ENCODE data around the gene ZBTB7C.

The ZBTB7C gene

DNA sequence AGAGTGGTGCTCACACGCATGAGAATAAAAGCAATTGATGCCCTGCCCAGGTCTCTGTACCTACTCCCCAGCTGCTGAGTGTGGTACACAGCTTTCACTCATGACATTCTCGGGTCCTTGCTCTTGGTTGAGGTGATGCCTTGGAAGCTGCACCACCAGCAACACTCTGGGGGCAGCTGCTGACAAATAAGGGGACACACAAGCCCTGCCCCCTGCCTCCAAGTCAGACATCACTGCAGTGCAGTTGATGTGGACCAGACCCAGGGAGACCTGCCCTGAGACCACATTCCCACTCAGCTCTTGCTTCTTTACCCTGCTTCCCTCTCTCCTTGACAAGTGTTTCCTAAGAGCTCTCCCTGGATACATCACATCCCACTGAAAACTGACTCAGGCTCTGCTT lies 225.6 kb downstream of the ZBTB7C start:
- H3K4me1 Mint-ChIP-seq, result no peaks in the 10 kb centered on the region
- peaks cover 33% of the 10 kb centered on the region for H3K27me3 Mint-ChIP-seq
- CTCF ChIA-PET, result no interaction called here

DNA sequence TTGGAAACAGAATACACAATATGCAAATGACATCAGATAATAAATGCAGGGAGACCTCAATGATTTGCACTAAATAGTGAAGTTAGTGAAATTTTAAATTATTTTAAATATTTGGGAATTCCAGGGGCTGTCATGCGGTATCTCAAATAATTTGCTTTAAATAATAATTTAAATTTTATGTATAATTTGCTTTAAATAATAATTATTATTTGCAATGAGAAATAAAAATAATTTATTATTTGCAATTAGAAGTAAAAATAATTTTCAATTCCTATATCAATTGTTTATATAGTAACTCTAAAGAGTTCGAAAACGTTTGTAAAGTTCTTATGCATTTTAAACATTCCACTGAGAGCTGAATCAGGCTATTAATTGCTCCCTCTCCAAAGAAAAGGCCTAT lies 226.4 kb downstream of the ZBTB7C start:
- no peak for DNase-seq
- CTCF ChIA-PET, result no interaction called here
- Mint-ChIP-seq H3K36me3 (no peaks in the 10 kb centered on the region), H3K4me3 (no peak overlapping the region), H3K4me1 (no peaks in the 10 kb centered on the region), H3K27me3 (peaks cover 38% of the 10 kb centered on the region), H3K27ac (no peak overlapping the region), H3K9me3 (no peaks in the 10 kb centered on the region)

More for the DNA sequence above, 225.6 kb downstream of the ZBTB7C start:
- Mint-ChIP-seq H3K27ac (no peak overlapping the region), H3K9me3 (no peaks in the 10 kb centered on the region), H3K4me3 (no peak overlapping the region), H3K36me3 (no peaks in the 10 kb centered on the region)
- DNase-seq, result no peak

DNA sequence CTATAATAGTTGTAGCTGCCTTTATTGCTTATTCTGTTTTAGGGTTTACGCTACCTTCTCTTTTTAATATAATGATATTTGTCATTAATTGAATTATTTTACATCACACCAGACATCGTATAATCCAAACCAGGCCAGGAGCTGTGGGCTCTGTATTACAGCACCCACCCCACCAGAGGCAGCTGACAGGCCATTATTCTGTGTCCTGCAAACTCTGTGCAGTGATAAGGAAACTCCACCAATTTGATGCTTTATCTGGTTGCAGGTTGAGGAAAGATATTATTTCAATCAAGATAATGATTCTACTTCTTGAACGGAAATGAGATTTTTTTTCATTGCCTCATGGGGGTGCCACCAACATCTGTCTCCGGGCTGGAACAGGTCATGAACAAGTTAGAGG lies 227.3 kb downstream of the ZBTB7C start:
- peaks cover 47% of the 10 kb centered on the region for H3K27me3 Mint-ChIP-seq
- H3K36me3 Mint-ChIP-seq, result no peaks in the 10 kb centered on the region
- no peak for DNase-seq
- H3K9me3 Mint-ChIP-seq, result no peaks in the 10 kb centered on the region
- no peaks in the 10 kb centered on the region for H3K4me1 Mint-ChIP-seq
- H3K27ac Mint-ChIP-seq, result no peak overlapping the region
- H3K4me3 Mint-ChIP-seq, result no peak overlapping the region
- CTCF ChIA-PET, result interaction anchor here (0.7 kb wide), 1 partner anchor 9 kb away, joined by 3 read pairs; no protein-coding TSS in a partner anchor

DNA sequence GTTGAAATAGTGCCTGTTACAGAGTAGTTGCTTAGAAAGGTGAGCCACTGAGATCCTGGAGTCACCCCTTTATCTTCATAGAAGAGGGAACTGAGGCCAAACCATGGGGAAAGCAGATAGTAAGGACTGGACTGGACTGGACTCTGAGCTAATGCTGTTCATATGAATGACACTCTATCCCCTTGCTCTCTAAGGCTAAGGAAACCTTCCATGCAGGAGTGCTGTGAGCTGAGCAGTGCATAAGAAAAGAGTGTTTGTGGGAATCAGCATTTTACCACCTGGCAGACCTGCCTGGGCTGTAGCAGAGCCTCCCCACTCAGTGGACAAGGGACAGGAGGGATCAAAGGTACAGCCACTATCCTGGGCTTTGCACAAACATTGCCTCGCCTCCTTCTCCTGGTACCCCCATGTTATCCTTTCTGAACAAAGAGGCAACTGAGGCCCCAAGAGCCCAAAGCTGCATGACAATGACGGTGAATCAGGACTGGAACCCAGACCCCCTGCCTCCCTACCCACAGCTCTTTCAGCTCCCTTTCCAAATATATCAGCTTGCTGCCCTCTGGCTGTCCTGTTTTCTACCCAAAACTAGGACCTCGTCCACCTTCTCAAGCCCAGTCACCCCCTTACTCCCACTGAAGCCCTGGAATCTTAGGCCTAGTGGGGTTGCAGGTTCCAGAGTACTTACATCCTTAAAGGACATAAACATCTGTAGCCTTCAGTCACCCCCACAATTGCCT lies 227.9 kb downstream of the ZBTB7C start:
- Mint-ChIP-seq H3K27me3 (peaks cover 49% of the 10 kb centered on the region), H3K4me3 (no peak overlapping the region), H3K27ac (no peak overlapping the region), H3K36me3 (no peaks in the 10 kb centered on the region), H3K4me1 (no peaks in the 10 kb centered on the region), H3K9me3 (no peaks in the 10 kb centered on the region)
- no peak for DNase-seq
- CTCF ChIA-PET, result interaction anchor here (0.7 kb wide), 1 partner anchor 8 kb away, joined by 3 read pairs; no protein-coding TSS in a partner anchor

DNA sequence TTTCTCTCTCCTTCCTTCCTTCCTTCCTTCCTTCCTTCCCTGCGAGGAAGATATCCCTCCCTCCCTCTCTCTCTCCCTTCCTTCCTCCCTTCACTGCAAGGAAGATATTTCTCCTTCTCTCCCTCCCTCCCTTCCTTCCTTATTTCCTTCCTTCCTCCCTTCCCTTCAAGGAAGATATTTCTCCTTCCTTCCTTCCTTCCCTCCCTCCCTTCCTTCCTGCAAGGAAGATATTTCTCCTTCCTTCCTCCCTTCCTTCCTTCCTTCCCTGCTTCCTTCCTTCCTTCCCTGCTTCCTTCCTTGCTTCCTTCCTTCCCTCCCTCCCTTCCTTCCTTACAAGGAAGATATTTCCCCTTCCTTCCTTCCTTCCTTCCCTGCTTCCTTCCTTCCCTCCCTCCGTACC lies 229.5 kb downstream of the ZBTB7C start:
- peaks cover 44% of the 10 kb centered on the region for H3K27me3 Mint-ChIP-seq
- DNase-seq, result no peak
- no peak overlapping the region for H3K4me3 Mint-ChIP-seq
- no peaks in the 10 kb centered on the region for H3K9me3 Mint-ChIP-seq
- CTCF ChIA-PET, result no interaction called here
- H3K27ac Mint-ChIP-seq, result no peak overlapping the region
- H3K36me3 Mint-ChIP-seq, result no peaks in the 10 kb centered on the region
- H3K4me1 Mint-ChIP-seq, result no peaks in the 10 kb centered on the region

DNA sequence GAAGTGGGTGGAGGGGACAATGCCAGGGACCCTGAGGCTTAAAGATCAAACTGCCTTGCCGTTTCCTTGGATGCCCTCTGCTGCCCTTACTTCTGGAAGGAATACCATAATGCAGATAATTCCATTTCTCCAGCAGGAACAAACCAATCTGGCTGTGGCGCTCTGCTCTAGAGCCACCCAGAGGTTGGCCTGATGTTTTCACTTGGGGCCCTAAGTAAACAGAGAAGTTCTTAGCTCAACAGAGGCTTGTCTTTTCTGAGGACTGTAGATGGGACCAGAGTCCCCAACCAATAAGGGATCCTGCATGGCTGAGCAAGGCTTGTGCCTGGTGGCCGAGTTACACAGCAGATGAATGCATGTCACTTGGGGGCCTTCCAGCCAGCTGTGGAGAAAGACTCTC lies 230.2 kb downstream of the ZBTB7C start:
- Mint-ChIP-seq H3K27ac (peak overlapping the region; percentile 24), H3K27me3 (peaks cover 42% of the 10 kb centered on the region), H3K36me3 (no peaks in the 10 kb centered on the region), H3K4me3 (no peak overlapping the region), H3K4me1 (no peaks in the 10 kb centered on the region), H3K9me3 (no peaks in the 10 kb centered on the region)
- CTCF ChIA-PET, result no interaction called here
- no peak for DNase-seq

DNA sequence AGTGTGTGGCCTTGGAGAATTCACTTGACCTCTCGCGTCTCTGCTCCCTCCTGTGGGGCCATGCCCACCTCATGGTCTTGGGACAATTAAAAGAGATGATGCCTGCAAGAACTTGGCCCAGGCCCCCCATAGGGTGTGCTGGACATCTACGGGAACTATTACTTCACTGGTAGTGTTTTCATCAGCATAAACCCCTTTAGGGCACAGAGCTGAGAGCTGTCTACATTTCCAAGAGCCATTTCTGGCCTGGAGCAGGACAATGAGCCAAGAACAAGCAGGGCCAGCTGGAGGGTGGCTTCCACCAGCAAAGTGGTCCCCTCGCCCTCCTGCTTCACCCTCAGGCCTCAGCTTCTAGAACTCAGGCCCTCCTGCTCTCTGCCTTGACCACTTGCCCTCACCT lies 232.3 kb downstream of the ZBTB7C start:
- Mint-ChIP-seq H3K27me3 (peaks cover 48% of the 10 kb centered on the region), H3K9me3 (no peaks in the 10 kb centered on the region), H3K36me3 (no peaks in the 10 kb centered on the region), H3K4me3 (no peak overlapping the region), H3K4me1 (no peaks in the 10 kb centered on the region), H3K27ac (no peak overlapping the region)
- CTCF ChIA-PET, result no interaction called here
- DNase-seq, result no peak

DNA sequence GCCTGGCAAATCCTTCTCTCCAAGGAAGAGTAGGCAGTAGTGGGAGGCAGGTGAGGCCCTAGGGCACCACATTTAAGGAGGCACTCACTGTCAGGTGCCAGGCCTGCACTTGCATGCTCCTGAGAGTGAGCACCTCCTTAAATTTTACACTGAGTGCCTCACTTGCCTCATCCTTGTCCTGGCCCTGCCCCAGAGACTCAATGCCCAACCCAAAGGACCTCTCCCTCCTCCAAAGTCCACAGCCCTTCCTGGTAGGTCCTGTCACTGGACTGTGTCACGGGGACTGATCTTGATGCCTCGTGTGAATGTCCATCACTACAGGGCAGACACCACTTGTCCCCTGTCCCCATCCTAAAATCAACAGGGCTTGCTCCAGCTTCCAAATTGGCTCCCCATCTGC lies 235.6 kb downstream of the ZBTB7C start:
- CTCF ChIA-PET, result no interaction called here
- no peaks in the 10 kb centered on the region for H3K4me1 Mint-ChIP-seq
- H3K4me3 Mint-ChIP-seq, result no peak overlapping the region
- H3K36me3 Mint-ChIP-seq, result no peaks in the 10 kb centered on the region
- no peak overlapping the region for H3K27ac Mint-ChIP-seq
- peaks cover 58% of the 10 kb centered on the region for H3K27me3 Mint-ChIP-seq
- DNase-seq, result no peak
- H3K9me3 Mint-ChIP-seq, result no peaks in the 10 kb centered on the region

DNA sequence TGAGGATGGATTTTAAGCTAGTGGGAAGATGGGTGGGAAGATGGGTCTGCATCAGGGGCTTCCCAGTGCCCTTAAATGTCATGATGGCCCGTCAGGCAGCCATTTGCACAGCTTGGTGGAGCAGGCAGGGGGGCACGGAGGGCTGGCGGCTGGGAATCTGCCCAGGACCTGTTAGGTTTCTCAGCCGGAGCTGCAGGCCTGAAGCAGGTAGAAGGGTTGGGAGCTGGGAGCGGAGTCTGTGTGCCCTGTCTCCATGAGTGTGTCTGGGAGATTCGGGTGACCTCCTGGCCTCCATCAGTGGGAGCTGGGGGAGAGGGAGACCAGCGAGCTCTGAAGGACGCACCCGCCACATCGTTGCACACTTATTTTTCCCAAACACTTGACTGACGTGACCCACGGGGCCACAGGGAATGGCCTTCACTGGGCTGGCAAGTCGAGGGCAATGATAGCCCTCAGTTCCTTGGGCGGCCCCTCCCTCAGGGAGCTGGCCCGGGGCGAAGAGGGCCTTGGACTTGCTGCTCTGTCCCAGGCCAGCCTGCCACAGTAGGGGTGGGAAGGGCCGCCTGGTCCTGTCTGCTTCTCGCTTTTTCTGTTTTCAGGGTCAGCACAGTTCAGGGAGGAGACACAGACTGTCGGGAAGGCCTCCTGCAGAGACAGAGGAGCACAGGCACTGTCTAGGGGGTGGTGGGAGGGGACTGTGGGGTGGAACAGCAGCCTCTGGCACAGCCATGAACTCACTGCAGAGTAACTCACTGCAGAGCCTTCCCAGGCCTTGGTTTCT lies 236.8 kb downstream of the ZBTB7C start:
- no peak overlapping the region for H3K27ac Mint-ChIP-seq
- DNase-seq, result no peak
- no peaks in the 10 kb centered on the region for H3K9me3 Mint-ChIP-seq
- H3K36me3 Mint-ChIP-seq, result no peaks in the 10 kb centered on the region
- H3K4me1 Mint-ChIP-seq, result peaks cover 4% of the 10 kb centered on the region
- CTCF ChIA-PET, result interaction anchor here (1.0 to 1.1 kb wide), 2 partner anchors 9 to 273 kb away, joined by 3 read pairs; no protein-coding TSS in a partner anchor
- H3K27me3 Mint-ChIP-seq, result peaks cover 56% of the 10 kb centered on the region
- no peak overlapping the region for H3K4me3 Mint-ChIP-seq

DNA sequence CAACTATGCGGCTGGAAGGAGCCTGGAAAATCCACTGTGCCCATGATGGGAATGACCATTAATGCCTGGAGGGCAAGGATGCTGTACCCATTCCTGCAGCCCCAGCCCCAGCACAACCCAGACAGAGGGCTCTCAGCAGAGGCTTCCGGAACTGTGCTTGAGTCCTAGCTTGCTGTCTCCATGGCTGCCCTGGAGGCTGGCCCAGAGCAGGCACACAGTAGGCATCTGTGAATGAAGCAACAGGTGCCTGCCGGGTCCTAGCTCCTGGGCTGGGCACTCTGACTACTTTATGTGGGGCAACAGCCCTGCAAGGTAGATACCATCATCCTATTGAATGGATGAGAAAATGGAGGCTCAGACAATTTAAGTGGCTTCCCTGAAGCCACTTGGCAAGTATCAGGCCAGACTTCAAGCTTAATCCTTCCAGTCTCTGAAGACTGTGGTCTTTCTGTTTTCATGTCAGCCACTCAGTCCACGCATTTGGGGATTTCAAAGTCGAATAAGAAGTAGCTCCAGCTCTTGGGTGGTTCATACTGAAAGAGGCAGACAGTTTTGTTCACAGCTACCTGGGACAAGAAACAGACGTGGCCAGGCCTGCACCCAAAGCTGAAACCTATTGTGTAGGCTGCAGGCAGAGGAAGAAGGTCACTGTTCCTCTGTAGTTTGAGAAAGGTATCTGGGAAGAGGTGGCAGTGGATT lies 237.5 kb downstream of the ZBTB7C start:
- DNase-seq, result no peak
- H3K4me1 Mint-ChIP-seq, result peaks cover 11% of the 10 kb centered on the region
- no peaks in the 10 kb centered on the region for H3K36me3 Mint-ChIP-seq
- H3K27me3 Mint-ChIP-seq, result peaks cover 55% of the 10 kb centered on the region
- H3K27ac Mint-ChIP-seq, result no peak overlapping the region
- H3K9me3 Mint-ChIP-seq, result no peaks in the 10 kb centered on the region
- CTCF ChIA-PET, result interaction anchor here (1.1 kb wide), 1 partner anchor 274 kb away, joined by 3 read pairs; no protein-coding TSS in a partner anchor
- H3K4me3 Mint-ChIP-seq, result no peak overlapping the region

DNA sequence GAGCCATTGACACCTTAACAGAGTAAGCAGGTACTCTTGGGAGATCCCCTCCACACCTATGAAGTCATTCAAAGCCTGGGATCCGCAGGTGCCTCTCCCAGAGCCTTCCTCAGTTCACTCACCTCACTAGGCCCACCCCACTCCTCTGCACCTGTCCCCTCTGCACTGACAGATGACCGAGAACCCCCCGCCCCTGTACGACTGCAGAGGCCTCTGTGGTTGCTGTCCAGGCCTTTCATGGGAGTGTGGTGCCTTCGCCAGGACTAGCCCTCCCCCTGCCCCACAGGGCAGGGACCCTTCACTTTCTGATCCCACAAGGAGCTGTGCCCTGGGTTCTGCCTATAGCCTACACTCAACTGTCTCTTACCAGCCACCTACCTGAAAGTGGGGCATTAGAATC lies 238.5 kb downstream of the ZBTB7C start:
- Mint-ChIP-seq H3K9me3 (no peaks in the 10 kb centered on the region), H3K4me1 (peaks cover 11% of the 10 kb centered on the region)
- CTCF ChIA-PET, result no interaction called here

DNA sequence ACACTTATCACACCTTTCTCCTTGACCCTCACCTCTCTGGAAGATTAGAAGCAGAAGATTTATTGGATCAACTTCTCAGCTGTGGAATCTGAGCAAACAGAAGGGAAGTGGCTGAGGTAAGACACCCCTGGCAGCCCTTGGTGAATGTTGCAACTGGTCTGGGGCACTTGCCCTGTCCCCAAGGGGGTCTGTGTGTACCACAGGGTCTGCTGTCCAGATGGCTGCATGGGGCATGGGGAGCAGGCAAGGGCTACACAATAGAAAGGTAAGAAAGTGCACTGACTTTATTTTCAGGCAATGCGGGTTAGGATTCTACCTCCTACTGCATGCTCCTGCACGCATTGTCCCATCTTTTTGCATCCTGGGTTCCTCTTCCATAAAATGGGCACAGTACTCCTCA lies 240.3 kb downstream of the ZBTB7C start:
- peaks cover 14% of the 10 kb centered on the region for H3K4me1 Mint-ChIP-seq
- peaks cover 67% of the 10 kb centered on the region for H3K27me3 Mint-ChIP-seq
- no peaks in the 10 kb centered on the region for H3K9me3 Mint-ChIP-seq
- no peaks in the 10 kb centered on the region for H3K36me3 Mint-ChIP-seq
- H3K27ac Mint-ChIP-seq, result no peak overlapping the region
- H3K4me3 Mint-ChIP-seq, result no peak overlapping the region
- DNase-seq, result no peak
- CTCF ChIA-PET, result no interaction called here

More for the DNA sequence above, 238.5 kb downstream of the ZBTB7C start:
- Mint-ChIP-seq H3K4me3 (no peak overlapping the region), H3K27ac (no peak overlapping the region), H3K27me3 (peaks cover 55% of the 10 kb centered on the region), H3K36me3 (no peaks in the 10 kb centered on the region)
- no peak for DNase-seq

DNA sequence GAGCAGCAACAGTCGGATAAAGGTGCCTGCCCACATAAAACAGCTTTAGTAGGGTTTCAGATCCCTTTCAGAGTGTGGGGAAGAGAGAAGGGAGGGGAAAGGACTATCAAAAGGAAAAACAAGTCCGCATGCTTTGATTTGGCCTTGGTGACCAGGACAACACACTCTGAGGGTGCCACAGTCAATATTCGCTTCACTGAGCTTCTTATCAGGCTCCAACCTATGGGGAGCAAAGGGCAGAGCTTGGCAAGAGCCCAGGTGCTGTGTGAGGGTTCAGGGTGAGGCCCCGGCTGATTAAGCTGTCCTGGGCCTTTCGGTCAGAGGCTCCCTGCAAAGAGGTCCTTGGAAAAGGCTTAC lies 241.3 kb downstream of the ZBTB7C start:
- Mint-ChIP-seq H3K4me3 (no peak overlapping the region), H3K9me3 (no peaks in the 10 kb centered on the region), H3K27me3 (peaks cover 71% of the 10 kb centered on the region), H3K36me3 (no peaks in the 10 kb centered on the region), H3K27ac (no peak overlapping the region), H3K4me1 (peaks cover 14% of the 10 kb centered on the region)
- CTCF ChIA-PET, result no interaction called here
- no peak for DNase-seq

DNA sequence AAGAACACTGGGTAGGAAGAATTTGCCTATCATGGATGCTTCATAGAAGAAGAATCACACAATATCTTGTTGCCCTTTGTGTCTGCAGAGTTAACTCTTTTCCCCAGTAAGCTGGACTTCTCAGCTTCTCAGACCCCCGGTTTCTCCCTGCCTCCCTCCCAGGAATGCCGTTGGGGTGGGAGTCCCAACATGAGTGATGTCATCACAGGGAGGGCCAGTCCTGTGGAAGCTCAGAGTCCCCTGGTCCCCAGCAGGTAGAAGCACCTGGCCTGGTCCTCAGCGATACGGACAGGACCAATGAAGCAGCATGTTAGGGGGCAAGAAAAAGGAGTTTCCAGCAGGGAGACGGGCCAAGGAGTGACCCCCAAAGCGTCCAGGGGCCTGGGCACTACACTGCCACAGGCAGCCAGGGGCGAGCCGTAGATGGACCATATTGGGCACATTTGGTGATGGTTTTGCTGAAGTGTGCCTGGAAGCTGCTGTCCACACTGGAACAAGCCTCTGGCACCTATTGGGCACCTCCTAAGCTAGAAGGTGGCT lies 242.8 kb downstream of the ZBTB7C start:
- Mint-ChIP-seq H3K4me1 (peaks cover 14% of the 10 kb centered on the region), H3K27ac (no peak overlapping the region), H3K4me3 (no peak overlapping the region), H3K27me3 (peaks cover 77% of the 10 kb centered on the region), H3K9me3 (no peaks in the 10 kb centered on the region), H3K36me3 (no peaks in the 10 kb centered on the region)
- no peak for DNase-seq
- CTCF ChIA-PET, result no interaction called here

Data from activated naive CD4-positive, alpha-beta T cell treated with anti-CD3 and anti-CD28 coated beads, Interleukin-2, amount 10 ng/mL, durations not matched to agents 7 days and 5 days (primary cell).